ENCODE data around the gene TAL1.
"Not testable (repeated sequence)": the region's sequence is repeated elsewhere in the genome, so short reads cannot be mapped to it uniquely, and the experiment has no call there.

Gene TAL1

GRCh38 chr1:47212636-47213229 is 19.3 kb downstream of the TAL1 start:
- no peak for DNase-seq (ENCODE audit: low spot score)

- no peak for DNase-seq (ENCODE audit: low spot score)
Measured at GRCh38 chr1:47211796-47212269, 20.2 kb downstream of the TAL1 start.

DNA sequence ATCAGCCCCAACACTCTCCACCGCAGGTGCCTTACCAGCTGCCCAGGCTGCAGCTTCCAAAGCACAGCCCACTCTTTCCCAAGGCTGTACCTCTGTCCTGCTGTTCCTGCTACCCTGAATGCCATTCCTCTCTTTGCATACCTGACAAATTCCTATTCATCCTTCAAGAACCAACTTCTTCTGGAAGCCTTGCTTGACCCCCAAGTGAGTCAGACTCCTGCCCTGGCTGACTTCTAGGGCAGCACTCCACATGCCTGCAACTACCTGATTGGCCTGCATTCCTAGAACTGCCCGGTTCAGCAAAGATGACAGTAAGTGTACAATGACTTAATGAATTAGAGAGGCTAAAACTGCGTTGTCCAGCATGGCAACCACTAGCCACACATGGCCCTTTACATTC is 21.4 kb downstream of the TAL1 start:
- DNase-seq (ENCODE audit: low spot score): no peak

- no peak for DNase-seq (ENCODE audit: low spot score)
Measured at GRCh38 chr1:47209725-47210325, 22.2 kb downstream of the TAL1 start.

GRCh38 chr1:47209091-47209490 is 22.9 kb downstream of the TAL1 start:
- no peak for DNase-seq (ENCODE audit: low spot score)

GRCh38 chr1:47208374-47208850 is 23.6 kb downstream of the TAL1 start:
- no peak for DNase-seq (ENCODE audit: low spot score)

DNA sequence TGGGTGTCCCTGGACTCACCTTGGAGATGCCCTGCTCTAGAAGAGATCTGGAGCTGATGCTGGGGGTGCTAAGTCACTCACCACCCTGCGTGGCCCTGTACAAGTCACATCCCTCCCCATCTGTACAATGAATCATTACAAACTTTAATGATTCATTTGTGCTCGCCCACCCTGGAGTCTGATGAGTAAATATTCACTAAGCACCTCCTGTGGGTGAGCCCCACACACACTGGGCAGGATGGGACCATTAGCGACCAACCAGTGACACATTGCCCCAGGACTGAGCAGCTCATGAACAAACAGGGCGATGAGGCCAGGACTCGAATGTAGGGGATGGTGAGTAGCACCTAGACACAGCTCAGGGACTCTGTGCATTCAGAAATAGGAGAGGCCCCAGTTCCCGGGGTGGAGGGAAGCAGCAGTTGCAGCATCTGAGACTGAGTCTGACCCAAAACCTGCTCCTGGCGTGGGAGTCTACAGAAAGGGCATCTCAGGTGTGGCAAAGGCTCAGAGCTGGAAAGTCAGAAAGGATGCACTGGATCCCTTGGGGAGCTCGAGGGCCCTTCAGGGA is 24.1 kb downstream of the TAL1 start:
- DNase-seq (ENCODE audit: low spot score): no peak

DNA sequence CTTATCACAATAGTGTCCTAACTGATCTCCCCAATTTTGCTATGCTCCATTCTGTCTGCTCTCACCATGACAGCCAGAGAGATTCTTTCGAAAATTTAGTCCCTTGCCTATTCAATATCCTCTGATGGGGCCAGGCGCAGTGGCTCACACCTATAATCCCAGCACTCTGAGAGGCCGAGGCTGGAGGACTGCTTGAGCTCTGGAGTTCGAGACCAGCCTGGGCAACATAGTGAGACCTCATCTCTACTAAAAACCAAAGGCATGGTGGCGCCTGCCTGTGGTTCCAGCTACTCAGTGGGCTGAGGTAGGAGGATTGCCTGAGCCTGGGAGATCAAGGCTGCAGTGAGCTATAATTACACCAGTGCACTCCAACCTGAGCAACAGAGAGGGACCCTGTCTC is 26.1 kb downstream of the TAL1 start:
- no peak for DNase-seq (ENCODE audit: low spot score)

GRCh38 chr1:47203504-47203903 is 28.5 kb downstream of the TAL1 start:
- not testable (repeated sequence) for DNase-seq (ENCODE audit: low spot score)

DNA sequence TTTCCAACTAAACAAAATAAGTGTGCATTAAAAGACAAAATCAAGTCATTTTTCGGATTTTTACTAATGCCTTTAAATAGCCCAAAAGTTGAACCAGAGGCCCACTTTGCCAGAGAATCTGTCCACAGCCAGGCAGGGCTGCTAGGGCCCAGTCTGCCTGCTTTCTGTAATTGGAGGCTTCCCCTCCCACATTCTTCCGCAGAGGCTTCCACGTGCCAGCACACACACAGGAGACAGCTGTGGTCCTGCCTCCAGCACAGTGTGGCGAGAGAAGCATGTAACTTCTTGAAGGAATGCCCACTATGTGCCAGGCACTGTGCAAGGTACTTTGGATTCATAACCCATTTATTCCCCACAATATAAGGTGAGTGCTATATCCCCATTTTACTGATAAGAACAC is 30.8 kb downstream of the TAL1 start:
- DNase-seq (ENCODE audit: low spot score): peak; percentile 73

DNA sequence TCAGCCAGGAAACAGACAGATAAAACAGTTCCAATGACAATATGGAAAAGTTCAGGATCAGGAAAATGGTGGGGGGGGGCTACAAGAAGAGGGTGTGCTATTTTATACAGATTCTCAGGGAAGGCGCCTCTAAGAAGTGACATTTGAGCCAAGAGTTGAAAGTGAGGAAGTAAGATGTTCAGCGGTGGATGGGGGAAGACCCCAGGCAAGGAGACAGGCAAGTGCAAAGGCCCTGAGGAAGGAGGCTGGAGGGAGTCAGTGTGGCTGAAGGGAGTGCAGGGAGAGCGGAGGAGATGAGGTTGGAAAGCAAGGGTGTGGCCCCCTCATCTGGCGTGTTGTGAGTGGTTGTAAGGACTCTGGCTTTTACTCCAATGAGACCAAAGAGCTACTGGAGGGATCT is 33.8 kb downstream of the TAL1 start:
- no peak for DNase-seq (ENCODE audit: low spot score)

DNA sequence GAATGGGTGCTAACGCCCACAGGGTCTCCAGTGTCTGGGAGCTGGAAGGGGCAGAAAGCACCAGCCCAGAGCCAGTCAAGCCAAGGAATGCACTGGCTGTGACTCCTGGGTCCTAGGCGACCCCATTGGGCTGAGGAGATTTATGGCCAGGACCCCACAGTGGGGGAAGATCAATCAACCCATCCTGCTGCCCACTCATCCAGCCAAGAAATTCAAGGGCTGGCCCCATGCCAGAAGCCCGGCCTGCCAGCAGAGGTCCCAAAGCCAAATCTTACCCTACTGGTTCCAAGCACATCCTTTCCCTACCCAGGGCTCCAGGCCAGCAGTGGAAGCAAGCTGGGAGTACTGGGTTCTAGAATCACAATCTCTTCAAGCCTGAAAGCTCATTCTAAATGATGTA is 35.4 kb downstream of the TAL1 start:
- DNase-seq (ENCODE audit: low spot score): no peak

DNA sequence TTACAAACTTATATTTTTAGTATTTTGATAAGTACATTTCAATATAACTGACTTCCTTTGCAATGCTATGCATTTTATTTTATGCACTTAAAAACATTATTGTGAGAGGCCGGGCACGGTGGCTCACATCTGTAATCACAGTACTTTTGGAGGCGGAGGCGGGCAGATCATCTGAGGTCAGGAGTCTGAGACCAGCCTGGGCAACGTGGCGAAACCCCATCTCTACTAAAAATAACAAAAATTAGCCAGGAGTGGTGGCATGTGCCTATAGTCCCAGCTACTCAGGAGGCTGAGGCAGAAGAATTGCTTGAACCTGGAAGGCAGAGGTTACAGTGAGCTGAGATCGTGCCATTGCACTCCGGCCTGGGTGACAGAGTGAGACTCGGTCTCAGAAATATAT is 36.0 kb downstream of the TAL1 start:
- DNase-seq (ENCODE audit: low spot score): not testable (repeated sequence)

DNA sequence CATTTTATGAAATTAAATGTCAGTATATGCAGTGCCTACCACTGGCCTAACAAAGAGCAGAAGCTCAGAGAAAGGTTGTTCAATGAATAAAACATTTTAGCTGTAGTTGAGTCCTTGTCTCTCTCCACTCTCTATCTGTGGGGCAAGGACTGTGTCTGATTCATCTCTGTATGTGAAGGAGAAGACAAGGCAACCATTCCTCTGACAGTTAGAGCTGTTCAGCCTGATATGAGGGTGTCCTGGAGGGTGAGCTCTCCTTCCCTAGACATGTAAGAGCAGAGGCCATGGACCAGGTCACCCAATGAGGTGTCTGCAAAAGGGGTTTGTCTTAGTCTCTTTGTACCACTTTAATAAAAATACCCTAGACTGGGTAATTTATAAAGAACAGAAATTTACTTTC is 37.7 kb downstream of the TAL1 start:
- no peak for DNase-seq (ENCODE audit: low spot score)

DNA sequence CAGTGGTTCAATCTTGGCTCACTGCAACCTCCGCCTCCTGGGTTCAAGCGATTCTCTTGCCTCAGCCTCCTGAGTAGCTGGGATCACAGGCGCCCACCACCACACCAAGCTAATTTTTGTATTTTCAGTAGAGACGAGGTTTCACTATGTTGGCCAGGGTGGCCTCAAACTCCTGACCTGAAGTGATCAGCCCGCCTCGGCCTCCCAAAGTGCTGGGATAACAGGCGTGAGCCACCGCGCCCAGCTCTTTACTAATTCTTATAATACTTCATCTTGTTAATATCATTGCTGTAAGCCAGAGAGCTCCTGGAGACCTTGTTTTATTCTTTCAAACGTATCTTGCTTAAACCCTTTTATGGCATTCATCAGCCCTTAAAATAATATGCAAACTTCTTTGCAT is 38.5 kb downstream of the TAL1 start:
- DNase-seq (ENCODE audit: low spot score): not testable (repeated sequence)

- peak; percentile 85 for DNase-seq (ENCODE audit: low spot score)
Measured at GRCh38 chr1:47192458-47193384, 39.3 kb downstream of the TAL1 start.

DNA sequence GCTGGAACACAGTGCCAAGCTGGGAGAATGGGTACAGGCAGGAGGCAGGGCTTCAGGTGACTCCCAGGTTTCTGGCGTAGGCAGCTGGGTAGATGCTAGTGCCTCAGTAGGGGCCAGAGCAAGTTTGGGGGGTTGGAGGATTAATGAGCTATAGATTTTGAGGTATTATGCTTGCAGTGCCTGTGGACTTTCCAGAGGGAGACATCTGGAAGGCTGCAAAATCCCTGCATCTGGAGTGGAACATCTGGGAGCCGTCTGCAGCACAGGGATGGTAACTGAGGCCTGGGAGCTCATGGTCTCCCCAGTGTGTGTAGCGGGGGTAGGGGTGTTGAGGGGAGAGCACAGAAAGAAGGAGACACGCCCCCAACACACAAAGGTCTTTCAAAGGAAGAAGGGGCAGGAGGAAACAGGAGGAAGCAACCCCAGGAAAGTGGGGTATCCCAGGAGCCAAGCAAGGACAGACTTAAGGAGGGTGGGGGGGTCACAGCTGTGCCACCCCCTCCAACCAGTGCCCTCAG is 40.0 kb downstream of the TAL1 start:
- DNase-seq (ENCODE audit: low spot score): no peak

DNA sequence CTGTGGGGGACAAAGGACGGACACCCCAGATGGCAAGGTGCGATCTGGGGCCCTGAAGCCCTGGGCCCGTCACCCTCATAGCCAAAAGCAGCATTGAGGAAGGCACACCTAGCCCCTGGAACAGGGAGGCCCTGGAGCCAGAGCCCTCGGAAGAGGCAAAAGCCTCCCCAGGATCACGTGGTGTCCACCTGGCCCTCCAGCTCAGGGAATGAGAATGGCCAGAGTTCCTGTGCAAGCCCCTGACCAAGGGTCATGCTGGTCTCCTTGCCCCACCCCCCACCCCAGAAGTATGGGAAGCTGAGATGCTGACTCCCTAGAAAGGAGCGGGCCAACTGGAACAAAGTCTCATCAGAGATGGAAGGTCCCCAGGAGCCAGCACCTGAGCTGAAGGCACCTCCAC is 41.2 kb downstream of the TAL1 start:
- no peak for DNase-seq (ENCODE audit: low spot score)

GRCh38 chr1:47190509-47190855 is 41.5 kb downstream of the TAL1 start:
- DNase-seq (ENCODE audit: low spot score): no peak

GRCh38 chr1:47189844-47190508 is 42.0 kb downstream of the TAL1 start, which contains the start of gene PDZK1IP1:
TSS of gene PDZK1IP1 (minus strand) at chr1:47190036. CDS start at chr1:47189932, 104 bp downstream.
- DNase-seq (ENCODE audit: low spot score): peak; percentile 93

Measured in AG20443 (cell line).